Measurements from ENCODE around the gene SCARB2.

Gene SCARB2

DNA sequence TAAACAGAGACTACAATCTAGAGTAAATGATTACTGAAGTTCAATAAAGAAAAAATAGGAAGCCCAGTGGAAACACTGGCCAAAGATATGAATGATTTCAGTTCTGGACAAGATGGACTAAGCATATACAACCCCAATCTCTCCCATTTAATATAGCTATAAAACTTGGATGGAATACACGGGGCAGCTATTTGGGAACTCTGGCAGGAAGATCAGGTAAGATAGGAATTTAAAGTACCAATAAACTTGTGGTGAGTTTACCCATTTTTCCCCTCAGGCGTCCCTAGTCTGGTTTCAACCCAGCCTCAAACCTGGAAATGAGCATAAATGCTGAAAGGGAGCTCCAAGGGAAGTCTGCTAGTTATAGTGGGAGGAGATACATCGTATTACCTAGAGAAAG lies 85.9 kb downstream of the SCARB2 start:
- TF ChIP-seq, protein P1, sequence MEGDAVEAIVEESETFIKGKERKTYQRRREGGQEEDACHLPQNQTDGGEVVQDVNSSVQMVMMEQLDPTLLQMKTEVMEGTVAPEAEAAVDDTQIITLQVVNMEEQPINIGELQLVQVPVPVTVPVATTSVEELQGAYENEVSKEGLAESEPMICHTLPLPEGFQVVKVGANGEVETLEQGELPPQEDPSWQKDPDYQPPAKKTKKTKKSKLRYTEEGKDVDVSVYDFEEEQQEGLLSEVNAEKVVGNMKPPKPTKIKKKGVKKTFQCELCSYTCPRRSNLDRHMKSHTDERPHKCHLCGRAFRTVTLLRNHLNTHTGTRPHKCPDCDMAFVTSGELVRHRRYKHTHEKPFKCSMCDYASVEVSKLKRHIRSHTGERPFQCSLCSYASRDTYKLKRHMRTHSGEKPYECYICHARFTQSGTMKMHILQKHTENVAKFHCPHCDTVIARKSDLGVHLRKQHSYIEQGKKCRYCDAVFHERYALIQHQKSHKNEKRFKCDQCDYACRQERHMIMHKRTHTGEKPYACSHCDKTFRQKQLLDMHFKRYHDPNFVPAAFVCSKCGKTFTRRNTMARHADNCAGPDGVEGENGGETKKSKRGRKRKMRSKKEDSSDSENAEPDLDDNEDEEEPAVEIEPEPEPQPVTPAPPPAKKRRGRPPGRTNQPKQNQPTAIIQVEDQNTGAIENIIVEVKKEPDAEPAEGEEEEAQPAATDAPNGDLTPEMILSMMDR (IDR thresholded peaks at IDR 0.05; ENCODE audit: control insufficient read depth, insufficient read depth, low read depth, low read length, missing control alignments), result no peak
- H3K4me3 ChIP-seq (ENCODE audit: control insufficient read depth, low read depth, low read length), result no peak overlapping the region
- no peak for DNase-seq (ENCODE audit: low read depth)

DNA sequence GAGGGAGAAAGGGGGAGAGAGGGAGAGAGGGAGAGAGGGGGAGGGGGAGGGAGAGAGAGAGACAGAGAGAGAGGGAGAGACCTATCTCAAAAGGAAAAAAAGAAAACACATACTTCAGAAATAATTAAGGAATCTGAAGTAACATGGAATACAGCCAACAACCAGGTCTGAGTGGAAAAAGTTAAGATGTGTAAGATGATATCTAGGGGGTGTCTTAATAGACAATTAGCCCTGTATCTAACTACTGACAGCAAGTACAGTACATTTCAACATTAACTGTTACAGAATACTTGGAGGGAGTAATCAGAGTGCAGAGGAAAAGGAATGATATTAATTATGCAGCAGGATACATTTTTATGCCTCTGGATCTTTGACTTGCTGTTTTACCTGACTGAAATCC lies 87.8 kb downstream of the SCARB2 start:
- H3K4me3 ChIP-seq (ENCODE audit: control insufficient read depth, low read depth, low read length), result no peak overlapping the region
- TF ChIP-seq, protein P1 (IDR thresholded peaks at IDR 0.05; ENCODE audit: control insufficient read depth, insufficient read depth, low read depth, low read length, missing control alignments), result no peak
- no peak for DNase-seq (ENCODE audit: low read depth)

DNA sequence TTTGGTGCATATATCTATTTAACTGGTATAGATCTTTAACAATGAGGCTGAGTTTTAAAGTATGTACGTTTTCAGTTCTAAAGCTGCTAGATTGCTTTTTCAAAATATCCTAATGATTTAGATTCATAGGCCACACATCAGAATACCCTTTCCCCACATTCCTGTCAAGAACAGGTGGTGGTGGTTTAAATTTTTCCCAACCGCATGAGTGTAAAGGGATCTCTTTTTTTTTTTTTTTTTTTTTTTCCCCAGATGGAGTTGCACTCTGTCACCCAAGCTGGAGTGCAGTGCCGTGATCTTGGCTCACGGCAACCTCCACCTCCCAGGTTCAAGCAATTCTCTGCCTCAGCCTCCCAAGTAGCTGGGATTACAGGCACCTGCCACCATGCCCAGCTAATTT lies 93.4 kb downstream of the SCARB2 start:
- no peak overlapping the region for H3K4me3 ChIP-seq (ENCODE audit: control insufficient read depth, low read depth, low read length)
- TF ChIP-seq, protein P1 (IDR thresholded peaks at IDR 0.05; ENCODE audit: control insufficient read depth, insufficient read depth, low read depth, low read length, missing control alignments), result no peak
- DNase-seq (ENCODE audit: low read depth), result no peak

DNA sequence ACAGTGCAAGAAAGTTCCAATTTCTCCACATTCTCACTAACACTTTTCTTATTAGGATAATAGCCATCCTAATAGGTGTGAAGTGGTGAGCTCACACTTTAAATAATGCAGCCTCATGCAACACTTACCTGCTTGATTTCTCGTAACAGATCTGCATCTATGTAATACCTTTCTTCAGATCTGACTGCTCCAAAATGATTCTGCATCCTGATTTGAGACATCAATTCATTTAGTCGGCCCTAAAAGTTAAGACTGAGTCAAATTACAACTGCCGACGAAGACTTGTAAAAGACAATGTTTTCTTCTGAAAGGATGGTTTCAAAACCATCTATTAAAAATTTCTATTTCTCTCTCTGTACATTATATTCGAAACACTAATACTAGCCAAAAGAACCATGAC lies 96.1 kb downstream of the SCARB2 start:
- DNase-seq (ENCODE audit: low read depth), result no peak
- H3K4me3 ChIP-seq (ENCODE audit: control insufficient read depth, low read depth, low read length), result no peak overlapping the region
- TF ChIP-seq, protein P1 (IDR thresholded peaks at IDR 0.05; ENCODE audit: control insufficient read depth, insufficient read depth, low read depth, low read length, missing control alignments), result no peak

DNA sequence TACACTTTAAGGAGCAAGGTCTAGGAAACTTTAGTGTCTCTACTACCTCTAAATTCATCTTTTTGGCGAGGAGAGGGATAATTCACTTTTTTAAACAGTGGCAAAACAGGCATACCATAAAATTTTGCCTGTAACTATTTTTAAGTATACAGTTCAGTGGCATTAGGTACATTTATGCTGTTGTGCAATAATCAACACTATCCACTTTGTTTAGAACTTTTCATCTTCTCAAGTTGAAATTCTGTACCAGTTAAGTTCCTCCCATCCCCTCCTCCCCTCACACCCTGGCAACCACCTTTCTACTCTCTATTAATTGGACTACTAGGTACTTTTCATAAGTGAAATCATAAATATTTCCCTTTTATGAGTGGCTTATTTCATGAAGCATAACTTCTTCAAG lies 96.8 kb downstream of the SCARB2 start:
- TF ChIP-seq, protein P1 (IDR thresholded peaks at IDR 0.05; ENCODE audit: control insufficient read depth, insufficient read depth, low read depth, low read length, missing control alignments), result no peak
- no peak overlapping the region for H3K4me3 ChIP-seq (ENCODE audit: control insufficient read depth, low read depth, low read length)
- DNase-seq (ENCODE audit: low read depth), result no peak
